ENCODE measurements around the gene HIVEP3.

GRCh38 chr1:41509270-41509671 is 409.5 kb downstream of the HIVEP3 start:
- TF ChIP-seq CTCF (IDR thresholded peaks at IDR 0.05; ENCODE audit: poor library complexity) (no peak), EZH2phosphoT487 (IDR thresholded peaks at IDR 0.05; ENCODE audit: low read depth, severe bottlenecking, unreplicated experiment) (no peak), EZH2 (IDR thresholded peaks at IDR 0.05; ENCODE audit: borderline replicate concordance) (no peak)
